HFF-Myc (cell line): Measurements from ENCODE around the gene ACTR6.
A peak's percentile ranks its signal among the peaks of the same experiment; 100 is the strongest.

Experiments
- DNase-seq: peaks from one replicate; pipeline ENCODE4 v3.0.0-alpha.2; 2011; ENCODE audit warnings: low read depth; ENCODE audit errors: extremely low read depth
- H3K4me3 ChIP-seq: replicated peaks from 2 replicates; pipeline ENCODE4 v1.5.1; 2011; ENCODE audit warnings: low read depth, mild to moderate bottlenecking, control low read depth, low read length
- CTCF ChIP-seq: IDR thresholded peaks from 2 replicates; pipeline ENCODE4 v1.5.1; 2012; ENCODE audit warnings: mild to moderate bottlenecking, low read depth, low read length, control low read depth; ENCODE audit errors: missing control alignments

Gene ACTR6

DNA sequence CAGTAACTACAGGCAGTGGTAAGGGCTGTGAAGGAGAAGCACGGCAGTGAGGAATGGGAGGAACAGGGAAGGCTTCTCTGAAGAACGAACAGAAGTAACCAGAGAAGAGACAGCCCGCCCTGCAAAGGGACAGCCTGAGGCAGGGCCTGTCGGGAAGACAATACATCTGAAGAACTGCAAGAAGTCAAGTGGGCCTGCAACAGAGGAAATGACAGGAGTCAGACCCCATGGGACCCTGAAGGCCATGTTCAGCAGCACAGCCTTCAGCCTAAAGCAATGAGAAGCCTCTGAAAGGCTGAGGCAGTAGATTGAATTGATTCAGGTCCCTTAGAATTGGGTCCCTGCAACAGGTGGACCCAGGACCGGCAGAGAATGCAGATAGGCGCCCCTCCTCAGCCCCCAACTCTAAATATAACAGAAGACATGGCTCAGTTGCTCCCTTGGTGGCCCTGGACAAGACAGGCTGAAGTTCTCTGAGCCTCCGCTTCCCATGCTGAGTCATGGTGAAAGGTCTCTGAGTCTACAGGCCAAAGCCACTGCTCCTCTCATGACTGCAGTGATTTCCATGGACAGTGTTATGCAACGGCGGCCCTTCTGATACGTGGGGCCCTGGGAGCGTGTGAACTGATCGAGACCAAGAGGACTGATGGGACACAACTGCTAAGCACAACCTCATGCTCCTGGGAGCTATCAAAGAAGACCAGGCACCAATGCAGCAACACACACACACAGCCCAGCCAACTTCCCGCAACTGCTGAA, 10.8 kb upstream of the ACTR6 start:
- TF ChIP-seq CTCF = no peak
- DNase-seq = no peak
- H3K4me3 ChIP-seq = no peak overlapping the region

GRCh38 chr12:100193085-100193484, 7.5 kb upstream of the ACTR6 start:
- DNase-seq = no peak
- no peak for TF ChIP-seq CTCF
- H3K4me3 ChIP-seq = no peak overlapping the region

DNA sequence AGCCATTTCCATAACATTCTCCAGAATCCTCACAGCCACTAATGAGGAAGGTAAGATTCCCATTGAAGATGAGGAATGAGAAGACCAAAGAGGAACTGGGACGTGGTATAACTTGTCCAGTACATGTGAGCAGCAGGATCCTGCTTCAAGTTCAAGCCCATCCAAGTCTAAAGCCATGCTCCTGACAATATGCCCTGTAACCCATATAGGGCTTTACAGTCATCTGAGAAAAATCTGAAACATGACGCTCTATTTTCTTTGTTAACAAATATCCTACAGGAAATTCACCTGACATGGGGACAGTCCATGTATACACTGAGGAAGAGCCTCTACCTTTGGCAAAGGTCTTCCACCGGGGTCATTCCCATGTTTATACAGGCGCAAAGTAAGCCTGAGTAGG, 3.1 kb upstream of the ACTR6 start:
- H3K4me3 ChIP-seq = no peak overlapping the region
- no peak for TF ChIP-seq CTCF
- no peak for DNase-seq

DNA sequence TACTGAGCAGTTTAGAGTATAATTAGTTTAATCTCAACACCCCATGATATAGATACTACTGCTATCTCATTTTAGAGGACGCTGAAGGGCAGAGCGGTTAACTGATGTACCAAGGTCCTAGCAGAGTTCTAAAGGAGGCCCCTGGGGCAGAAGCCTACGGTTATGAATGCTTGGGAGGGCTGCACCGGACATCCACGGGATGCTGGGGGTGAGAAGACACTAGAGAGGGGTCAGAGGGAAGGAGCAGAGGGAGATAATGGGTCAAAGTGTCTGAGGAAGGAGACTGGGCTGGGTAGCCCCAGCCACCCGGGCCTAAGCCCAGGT, 1.6 kb upstream of the ACTR6 start:
- TF ChIP-seq CTCF = no peak
- H3K4me3 ChIP-seq = peak overlapping the region; percentile 66
- DNase-seq = no peak

GRCh38 chr12:100199347-100200149, 1.1 kb upstream of the ACTR6 start:
- H3K4me3 ChIP-seq = peak overlapping the region; percentile 66
- no peak for DNase-seq
- no peak for TF ChIP-seq CTCF

- no peak for TF ChIP-seq CTCF
- H3K4me3 ChIP-seq = peak overlapping the region; percentile 66
- no peak for DNase-seq
Measured at GRCh38 chr12:100201604-100202423, 1.2 kb downstream of the ACTR6 start.
